ENCODE results near the gene TP63.

DNA sequence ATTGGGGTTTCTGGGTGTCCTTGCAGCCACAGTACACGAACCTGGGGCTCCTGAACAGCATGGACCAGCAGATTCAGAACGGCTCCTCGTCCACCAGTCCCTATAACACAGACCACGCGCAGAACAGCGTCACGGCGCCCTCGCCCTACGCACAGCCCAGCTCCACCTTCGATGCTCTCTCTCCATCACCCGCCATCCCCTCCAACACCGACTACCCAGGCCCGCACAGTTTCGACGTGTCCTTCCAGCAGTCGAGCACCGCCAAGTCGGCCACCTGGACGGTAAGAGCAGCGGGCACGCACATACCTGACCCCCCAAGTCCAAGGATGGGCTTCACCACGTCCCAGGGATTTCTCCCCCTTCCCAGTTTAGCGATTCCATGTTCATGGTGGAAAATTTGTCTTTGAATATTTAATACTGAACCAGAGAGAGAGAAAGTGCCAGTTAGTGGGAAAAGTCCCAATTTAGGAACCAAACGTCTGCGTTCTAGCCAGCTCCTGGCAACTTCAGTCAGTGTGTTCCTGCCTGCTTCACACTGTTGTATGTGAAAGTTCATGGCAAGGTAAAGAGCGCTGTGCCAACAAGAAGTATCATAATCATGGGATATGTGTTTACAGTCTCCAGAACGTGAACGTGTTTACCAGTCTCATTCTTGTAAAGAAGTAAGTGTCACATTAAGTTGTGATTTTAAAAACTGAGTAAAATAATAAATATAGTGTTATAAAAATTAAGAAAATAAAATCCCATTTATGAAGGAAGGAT lies 177.2 kb downstream of the TP63 start:
- TF ChIP-seq EZH2 (IDR thresholded peaks at IDR 0.05; ENCODE audit: borderline replicate concordance, low read depth, low read length, severe bottlenecking) (no peak), CTCF (IDR thresholded peaks at IDR 0.05; ENCODE audit: extremely low read depth in 1 of 2, insufficient read depth in 1 of 2, low read depth in 1 of 2, low read length in 2 of 2) (no peak), POLR2AphosphoS5 (IDR thresholded peaks at IDR 0.05; ENCODE audit: insufficient read depth, low read depth, low read length) (no peak), POLR2A (IDR thresholded peaks at IDR 0.05; ENCODE audit: low read depth, low read length) (no peak), MAX (IDR thresholded peaks at IDR 0.05; ENCODE audit: insufficient read depth, insufficient read length) (no peak), MYC (IDR thresholded peaks at IDR 0.05; ENCODE audit: low read depth, low read length) (no peak)

Measured in endothelial cell of umbilical vein (primary cell).